Measurements from ENCODE around the gene MIF4GD. TPM values are rescaled to one million over a fixed set of nuclear protein-coding genes. Genes with fewer than 3 reads are reported as not detected.

The MIF4GD gene
- total RNA-seq, 2 donors from 2014 or later = 63.1 to 67.9 TPM

- Mint-ChIP-seq H3K27me3 (ENCODE audit: low read depth) (no peaks in the 10 kb centered on the region), H3K36me3 (ENCODE audit: insufficient read depth in 2 of 2) (peaks cover 3 to 20% of the 10 kb centered on the region in 2 donors), H3K27ac (no peak overlapping the region), H3K9me3 (no peaks in the 10 kb centered on the region), H3K4me1 (ENCODE audit: low read depth) (no peaks in the 10 kb centered on the region), H3K4me3 (no peak overlapping the region)
- DNase-seq (no peak), ATAC-seq (replicated peaks in 1 of 2) (no peak)
Observed at GRCh38 chr17:75231071-75231470, 40.0 kb downstream of the MIF4GD start.

GRCh38 chr17:75228847-75229246 is 42.2 kb downstream of the MIF4GD start:
- H3K36me3 Mint-ChIP-seq (ENCODE audit: insufficient read depth in 2 of 2) = peaks cover 3 to 14% of the 10 kb centered on the region in 2 donors
- H3K27ac Mint-ChIP-seq = no peak overlapping the region
- H3K4me3 Mint-ChIP-seq = no peak overlapping the region
- ATAC-seq (replicated peaks in 1 of 2) = no peak
- H3K9me3 Mint-ChIP-seq = no peaks in the 10 kb centered on the region
- H3K4me1 Mint-ChIP-seq (ENCODE audit: low read depth) = no peaks in the 10 kb centered on the region
- DNase-seq = no peak
- H3K27me3 Mint-ChIP-seq (ENCODE audit: low read depth) = no peaks in the 10 kb centered on the region

- no peak for ATAC-seq (replicated peaks in 1 of 2)
- no peak for DNase-seq
- Mint-ChIP-seq H3K27me3 (ENCODE audit: low read depth) (no peaks in the 10 kb centered on the region), H3K4me1 (ENCODE audit: low read depth) (no peaks in the 10 kb centered on the region), H3K4me3 (no peak overlapping the region), H3K36me3 (ENCODE audit: insufficient read depth in 2 of 2) (peaks cover 3 to 14% of the 10 kb centered on the region in 2 donors), H3K27ac (no peak overlapping the region), H3K9me3 (no peaks in the 10 kb centered on the region)
Observed at GRCh38 chr17:75228305-75228704, 42.7 kb downstream of the MIF4GD start.

GRCh38 chr17:75227729-75228128 is 43.3 kb downstream of the MIF4GD start:
- H3K4me1 Mint-ChIP-seq (ENCODE audit: low read depth) = no peaks in the 10 kb centered on the region
- no peaks in the 10 kb centered on the region for H3K9me3 Mint-ChIP-seq
- no peak for ATAC-seq (replicated peaks in 1 of 2)
- DNase-seq = no peak
- H3K36me3 Mint-ChIP-seq (ENCODE audit: insufficient read depth in 2 of 2) = peaks cover 5 to 13% of the 10 kb centered on the region in 2 donors
- no peak overlapping the region for H3K27ac Mint-ChIP-seq
- no peak overlapping the region for H3K4me3 Mint-ChIP-seq
- no peaks in the 10 kb centered on the region for H3K27me3 Mint-ChIP-seq (ENCODE audit: low read depth)

- ATAC-seq (replicated peaks in 1 of 2) (no peak), DNase-seq (no peak)
- Mint-ChIP-seq H3K36me3 (ENCODE audit: insufficient read depth in 2 of 2) (peaks cover 8 to 11% of the 10 kb centered on the region in 2 donors), H3K4me3 (no peak overlapping the region), H3K4me1 (ENCODE audit: low read depth) (no peaks in the 10 kb centered on the region), H3K9me3 (no peaks in the 10 kb centered on the region), H3K27ac (no peak overlapping the region), H3K27me3 (ENCODE audit: low read depth) (no peaks in the 10 kb centered on the region)
Observed at GRCh38 chr17:75225016-75225415, 46.0 kb downstream of the MIF4GD start.

GRCh38 chr17:75219815-75220214 is 51.2 kb downstream of the MIF4GD start:
- DNase-seq (no peak), ATAC-seq (replicated peaks in 1 of 2) (no peak)
- peaks cover 13 to 31% of the 10 kb centered on the region in 2 donors for H3K36me3 Mint-ChIP-seq (ENCODE audit: insufficient read depth in 2 of 2)
- no peak overlapping the region for H3K27ac Mint-ChIP-seq
- no peaks in the 10 kb centered on the region for H3K4me1 Mint-ChIP-seq (ENCODE audit: low read depth)
- no peaks in the 10 kb centered on the region for H3K27me3 Mint-ChIP-seq (ENCODE audit: low read depth)
- H3K4me3 Mint-ChIP-seq = no peak overlapping the region
- H3K9me3 Mint-ChIP-seq = no peaks in the 10 kb centered on the region

- no peak for DNase-seq
- Mint-ChIP-seq H3K27me3 (ENCODE audit: low read depth) (no peaks in the 10 kb centered on the region), H3K9me3 (no peaks in the 10 kb centered on the region), H3K4me1 (ENCODE audit: low read depth) (no peaks in the 10 kb centered on the region), H3K4me3 (no peak overlapping the region), H3K27ac (no peak overlapping the region), H3K36me3 (ENCODE audit: insufficient read depth in 2 of 2) (peaks cover 13 to 27% of the 10 kb centered on the region in 2 donors)
- ATAC-seq (replicated peaks in 1 of 2) = no peak
Observed at GRCh38 chr17:75218131-75218530, 52.9 kb downstream of the MIF4GD start.

Other genes with a start within 250 kb of the MIF4GD start
- 100 to 1,000 TPM; 125 to 147 TPM for gene ATP5PD, start 224.3 kb downstream of the MIF4GD start, total RNA-seq
- gene KCTD2, start 224.0 kb downstream of the MIF4GD start, total RNA-seq = 10 to 100 TPM; 21.4 to 24.1 TPM
- 1 to 10 TPM; 7.5 to 9.8 TPM for gene SLC16A5, start 183.3 kb downstream of the MIF4GD start, total RNA-seq
- gene ARMC7, start 161.3 kb downstream of the MIF4GD start, total RNA-seq = 10 to 100 TPM; 10.6 to 12.9 TPM
- gene NT5C, start 139.5 kb downstream of the MIF4GD start, total RNA-seq = 10 to 100 TPM; 56.5 to 65.9 TPM
- 100 to 1,000 TPM; 162 to 188 TPM for gene JPT1, start 116.7 kb downstream of the MIF4GD start, total RNA-seq
- 100 to 1,000 TPM; 361 to 368 TPM for gene SUMO2, start 88.3 kb downstream of the MIF4GD start, total RNA-seq
- gene NUP85, start 65.6 kb downstream of the MIF4GD start, total RNA-seq = 100 to 1,000 TPM in 1 of 2 donors, 10 to 100 TPM in 1; 88.3 to 114 TPM
- 10 to 100 TPM; 77.1 to 80.9 TPM for gene GGA3, start 9.6 kb downstream of the MIF4GD start, total RNA-seq
- gene MRPS7, start 9.4 kb downstream of the MIF4GD start, total RNA-seq = 10 to 100 TPM; 42.8 to 43.0 TPM
- 10 to 100 TPM; 39.9 to 59.3 TPM for gene SLC25A19, start 18.2 kb upstream of the MIF4GD start, total RNA-seq
- 100 to 1,000 TPM; 209 to 218 TPM for gene GRB2, start 134.4 kb upstream of the MIF4GD start, total RNA-seq
- gene TMEM94, start 185.4 kb upstream of the MIF4GD start, total RNA-seq = 10 to 100 TPM; 70.7 to 76.4 TPM
- gene CASKIN2, start 244.3 kb upstream of the MIF4GD start, total RNA-seq = 1 to 10 TPM; 4.1 to 6.6 TPM
- gene TSEN54, start 245.3 kb upstream of the MIF4GD start, total RNA-seq = 10 to 100 TPM; 34.8 to 49.5 TPM